Measurements from ENCODE around the gene ANGEL1.

DNA sequence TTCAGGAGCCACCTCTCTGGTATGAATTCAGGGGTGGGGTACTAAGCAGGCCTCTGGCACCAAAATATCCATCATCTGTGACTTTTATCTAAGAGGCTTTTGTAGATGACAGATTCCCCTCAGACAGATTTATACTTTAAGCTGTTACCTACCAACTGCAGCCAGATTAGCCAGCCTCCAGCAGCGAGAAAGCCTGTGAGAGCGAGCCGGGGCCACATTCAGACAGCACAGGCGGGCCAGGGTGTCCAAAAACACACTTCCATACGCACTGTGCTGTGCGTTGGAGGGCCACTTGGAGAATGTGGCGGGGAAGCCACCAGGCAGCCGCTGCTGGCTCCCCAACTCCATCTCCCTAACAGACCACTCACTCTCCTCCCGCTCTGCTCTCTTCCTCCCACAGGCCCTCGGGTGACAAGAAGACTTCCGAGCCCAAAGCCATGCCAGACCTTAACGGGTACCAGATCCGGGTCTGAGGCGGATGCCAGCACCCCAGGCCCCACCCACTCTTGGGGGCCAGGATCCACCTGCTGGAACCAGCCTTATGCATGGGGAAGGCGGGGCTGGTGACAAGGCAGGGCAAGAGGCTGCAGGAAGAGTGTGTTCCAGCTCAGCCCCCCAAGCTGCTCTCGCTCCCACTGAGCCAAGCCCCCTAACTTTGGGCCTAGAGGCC, 34.0 kb downstream of the ANGEL1 start:
- TF ChIP-seq, protein P1, sequence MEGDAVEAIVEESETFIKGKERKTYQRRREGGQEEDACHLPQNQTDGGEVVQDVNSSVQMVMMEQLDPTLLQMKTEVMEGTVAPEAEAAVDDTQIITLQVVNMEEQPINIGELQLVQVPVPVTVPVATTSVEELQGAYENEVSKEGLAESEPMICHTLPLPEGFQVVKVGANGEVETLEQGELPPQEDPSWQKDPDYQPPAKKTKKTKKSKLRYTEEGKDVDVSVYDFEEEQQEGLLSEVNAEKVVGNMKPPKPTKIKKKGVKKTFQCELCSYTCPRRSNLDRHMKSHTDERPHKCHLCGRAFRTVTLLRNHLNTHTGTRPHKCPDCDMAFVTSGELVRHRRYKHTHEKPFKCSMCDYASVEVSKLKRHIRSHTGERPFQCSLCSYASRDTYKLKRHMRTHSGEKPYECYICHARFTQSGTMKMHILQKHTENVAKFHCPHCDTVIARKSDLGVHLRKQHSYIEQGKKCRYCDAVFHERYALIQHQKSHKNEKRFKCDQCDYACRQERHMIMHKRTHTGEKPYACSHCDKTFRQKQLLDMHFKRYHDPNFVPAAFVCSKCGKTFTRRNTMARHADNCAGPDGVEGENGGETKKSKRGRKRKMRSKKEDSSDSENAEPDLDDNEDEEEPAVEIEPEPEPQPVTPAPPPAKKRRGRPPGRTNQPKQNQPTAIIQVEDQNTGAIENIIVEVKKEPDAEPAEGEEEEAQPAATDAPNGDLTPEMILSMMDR (conservative IDR thresholded peaks at IDR 0.05; ENCODE audit: low read depth, low read length), result no peak
- TF ChIP-seq EZH2 (IDR thresholded peaks at IDR 0.05; ENCODE audit: low read length, unreplicated experiment), result no peak
